Measurements from ENCODE around the gene BAIAP2.

DNA sequence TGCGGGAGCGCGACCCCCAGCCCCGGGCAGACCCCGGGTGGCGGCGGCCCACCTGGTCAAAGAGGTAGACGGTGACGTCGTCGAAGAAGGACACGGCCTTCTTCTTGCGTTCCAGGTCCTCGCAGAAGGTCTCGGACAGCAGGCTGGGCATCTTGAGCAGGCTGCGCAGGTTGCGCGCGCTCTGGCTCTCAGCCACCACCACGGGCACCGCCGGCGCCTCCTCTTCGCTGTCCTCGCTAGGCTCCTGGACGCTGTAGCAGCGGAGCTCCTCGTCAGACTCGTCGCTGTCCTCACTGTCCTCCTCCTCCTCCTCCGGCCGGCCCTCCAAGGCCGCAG lies 85.2 kb downstream of the BAIAP2 start:
- no peak for TF ChIP-seq SIN3A (IDR thresholded peaks at IDR 0.05; ENCODE audit: borderline replicate concordance, insufficient read depth, low read length)
- no peak for TF ChIP-seq TAF1 (IDR thresholded peaks at IDR 0.05; ENCODE audit: borderline replicate concordance, insufficient read depth, low read length)
- TF ChIP-seq POLR2AphosphoS5 (IDR thresholded peaks at IDR 0.05; ENCODE audit: low read depth, low read length), result no peak; the same call in 1 of the 2 replicates
- TF ChIP-seq, protein P1, sequence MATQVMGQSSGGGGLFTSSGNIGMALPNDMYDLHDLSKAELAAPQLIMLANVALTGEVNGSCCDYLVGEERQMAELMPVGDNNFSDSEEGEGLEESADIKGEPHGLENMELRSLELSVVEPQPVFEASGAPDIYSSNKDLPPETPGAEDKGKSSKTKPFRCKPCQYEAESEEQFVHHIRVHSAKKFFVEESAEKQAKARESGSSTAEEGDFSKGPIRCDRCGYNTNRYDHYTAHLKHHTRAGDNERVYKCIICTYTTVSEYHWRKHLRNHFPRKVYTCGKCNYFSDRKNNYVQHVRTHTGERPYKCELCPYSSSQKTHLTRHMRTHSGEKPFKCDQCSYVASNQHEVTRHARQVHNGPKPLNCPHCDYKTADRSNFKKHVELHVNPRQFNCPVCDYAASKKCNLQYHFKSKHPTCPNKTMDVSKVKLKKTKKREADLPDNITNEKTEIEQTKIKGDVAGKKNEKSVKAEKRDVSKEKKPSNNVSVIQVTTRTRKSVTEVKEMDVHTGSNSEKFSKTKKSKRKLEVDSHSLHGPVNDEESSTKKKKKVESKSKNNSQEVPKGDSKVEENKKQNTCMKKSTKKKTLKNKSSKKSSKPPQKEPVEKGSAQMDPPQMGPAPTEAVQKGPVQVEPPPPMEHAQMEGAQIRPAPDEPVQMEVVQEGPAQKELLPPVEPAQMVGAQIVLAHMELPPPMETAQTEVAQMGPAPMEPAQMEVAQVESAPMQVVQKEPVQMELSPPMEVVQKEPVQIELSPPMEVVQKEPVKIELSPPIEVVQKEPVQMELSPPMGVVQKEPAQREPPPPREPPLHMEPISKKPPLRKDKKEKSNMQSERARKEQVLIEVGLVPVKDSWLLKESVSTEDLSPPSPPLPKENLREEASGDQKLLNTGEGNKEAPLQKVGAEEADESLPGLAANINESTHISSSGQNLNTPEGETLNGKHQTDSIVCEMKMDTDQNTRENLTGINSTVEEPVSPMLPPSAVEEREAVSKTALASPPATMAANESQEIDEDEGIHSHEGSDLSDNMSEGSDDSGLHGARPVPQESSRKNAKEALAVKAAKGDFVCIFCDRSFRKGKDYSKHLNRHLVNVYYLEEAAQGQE (IDR thresholded peaks at IDR 0.05; ENCODE audit: insufficient read depth in 1 of 2, low read depth in 2 of 2, low read length in 2 of 2), result no peak

All from PFSK-1 (cell line).